Neural cell (in vitro differentiated cells): ENCODE data around the gene NT5DC4. TPM values are rescaled to one million over a fixed set of nuclear protein-coding genes. Genes with fewer than 3 reads are reported as not detected.

ENCODE experiments used
- H2AFZ ChIP-seq: fragments of 200-600, 300-800 bp; sonication (generic), shearing (Covaris generic); 2 replicates; pipeline ENCODE4 v1.6.0; 2014; ENCODE audit warnings: low read depth, mild to moderate bottlenecking, antibody characterized with exemption, low read length, moderate library complexity
- H3F3A ChIP-seq: fragments of 200-600 bp; shearing (Covaris generic); 2 replicates; pipeline ENCODE4 v1.6.1; 2016; ENCODE audit warnings: mild to moderate bottlenecking, moderate library complexity, mixed read lengths, antibody characterized with exemption, low read length; ENCODE audit not compliant: insufficient read depth, poor library complexity, severe bottlenecking
- H3K27ac ChIP-seq: fragments of 200-600, 300-800 bp; sonication (generic), shearing (Covaris generic); 2 replicates; pipeline ENCODE4 v1.5.1; 2014; ENCODE audit warnings: mild to moderate bottlenecking, low read length, moderate library complexity
- H3K27me3 ChIP-seq: fragments of 300-800, 200-600 bp; sonication (generic), shearing (Covaris generic); 2 replicates; pipeline ENCODE4 v1.6.0; 2014; ENCODE audit warnings: mild to moderate bottlenecking, low read depth, low read length, moderate library complexity; ENCODE audit not compliant: insufficient read depth
- H3K36me3 ChIP-seq: fragments of 300-800, 200-600 bp; sonication (generic), shearing (Covaris generic); 2 replicates; pipeline ENCODE4 v1.5.1; 2014; ENCODE audit warnings: mild to moderate bottlenecking, antibody characterized with exemption, low read length, moderate library complexity; ENCODE audit not compliant: insufficient read depth
- H3K4me2 ChIP-seq: fragments of 300-800, 200-600 bp; sonication (generic), shearing (Covaris generic); 2 replicates; pipeline ENCODE4 v1.6.0; 2014; ENCODE audit warnings: mild to moderate bottlenecking, low read length
- H3K4me3 ChIP-seq: fragments of 300-800, 200-600 bp; sonication (generic), shearing (Covaris generic); 2 replicates; pipeline ENCODE4 v1.5.1; 2014; ENCODE audit warnings: mild to moderate bottlenecking, low read length, moderate library complexity
- H3K79me2 ChIP-seq: fragments of 200-600 bp; shearing (Covaris generic); replicated peaks from 2 replicates; pipeline ENCODE4 v1.6.0; 2014; ENCODE audit warnings: mild to moderate bottlenecking, low read length, moderate library complexity; ENCODE audit not compliant: insufficient read depth
- H3K9ac ChIP-seq: fragments of 300-800, 200-600 bp; sonication (generic), shearing (Covaris generic); 2 replicates; pipeline ENCODE4 v1.6.1; 2016; ENCODE audit warnings: mild to moderate bottlenecking, low read length, mixed read lengths
- H3K9me2 ChIP-seq: fragments of 200-600 bp; shearing (Covaris generic); 2 replicates; pipeline ENCODE4 v1.6.1; 2016; ENCODE audit warnings: mild to moderate bottlenecking, low read length, mixed read lengths; ENCODE audit not compliant: insufficient read depth
- H3K9me3 ChIP-seq: fragments of 200-600, 300-800 bp; sonication (generic), shearing (Covaris generic); 2 replicates; pipeline ENCODE4 v1.6.1; 2016; ENCODE audit warnings: mild to moderate bottlenecking, mixed run types, low read length, moderate library complexity, mixed read lengths
- H4K20me1 ChIP-seq: fragments of 200-600 bp; shearing (Covaris generic); 2 replicates; pipeline ENCODE4 v1.6.1; 2016; ENCODE audit warnings: mild to moderate bottlenecking, mixed run types; ENCODE audit not compliant: insufficient read depth
- EP300 ChIP-seq: fragments of 450-650 bp; conservative IDR thresholded peaks from 2 replicates; pipeline ENCODE4 v1.6.1; 2014; ENCODE audit warnings: antibody characterized with exemption, mild to moderate bottlenecking, moderate library complexity; ENCODE audit not compliant: poor library complexity, severe bottlenecking
- EZH2 ChIP-seq: fragments of 200-600, 300-800 bp; shearing (Covaris generic), sonication (generic); IDR thresholded peaks from 2 replicates; pipeline ENCODE4 v1.6.1; 2014; ENCODE audit warnings: antibody characterized with exemption, low read length, borderline replicate concordance, mild to moderate bottlenecking; ENCODE audit not compliant: insufficient read depth, poor library complexity, severe bottlenecking
- MXI1 ChIP-seq: fragments of 450-650 bp; conservative IDR thresholded peaks from 2 replicates; pipeline ENCODE4 v1.6.1; 2014; ENCODE audit warnings: antibody characterized with exemption, mild to moderate bottlenecking; ENCODE audit not compliant: poor library complexity, severe bottlenecking
- POLR2AphosphoS5 ChIP-seq: IDR thresholded peaks from 2 replicates; pipeline ENCODE4 v1.6.1; 2012
- RAD21 ChIP-seq: fragments of 450-650 bp; conservative IDR thresholded peaks from 2 replicates; pipeline ENCODE4 v1.6.1; 2014; ENCODE audit warnings: antibody characterized with exemption, mild to moderate bottlenecking, moderate library complexity
- TAF1 ChIP-seq: IDR thresholded peaks from 2 replicates; pipeline ENCODE4 v1.6.1; 2012; ENCODE audit warnings: low read depth
- polyA plus RNA-seq: library from polyadenylated mRNA; depleted of rRNA; stranded (reverse); fragments of >200 nt; gene quantifications from 2 replicates; pipeline ENCODE4 v1.2.3, GENCODE V29; 2014
- TF ChIP-seq, protein P1 (sequence below): fragments of 450-650 bp; IDR thresholded peaks from 2 replicates; pipeline ENCODE4 v1.5.1; 2014; ENCODE audit warnings: antibody characterized with exemption, mild to moderate bottlenecking, moderate library complexity; ENCODE audit not compliant: poor library complexity, severe bottlenecking
- TF ChIP-seq, protein P2 (sequence below): IDR thresholded peaks from 2 replicates; pipeline ENCODE4 v1.6.1; 2012; ENCODE audit warnings: borderline replicate concordance

The NT5DC4 gene
- polyA plus RNA-seq, 1 donor from 2014 or later: not detected

DNA sequence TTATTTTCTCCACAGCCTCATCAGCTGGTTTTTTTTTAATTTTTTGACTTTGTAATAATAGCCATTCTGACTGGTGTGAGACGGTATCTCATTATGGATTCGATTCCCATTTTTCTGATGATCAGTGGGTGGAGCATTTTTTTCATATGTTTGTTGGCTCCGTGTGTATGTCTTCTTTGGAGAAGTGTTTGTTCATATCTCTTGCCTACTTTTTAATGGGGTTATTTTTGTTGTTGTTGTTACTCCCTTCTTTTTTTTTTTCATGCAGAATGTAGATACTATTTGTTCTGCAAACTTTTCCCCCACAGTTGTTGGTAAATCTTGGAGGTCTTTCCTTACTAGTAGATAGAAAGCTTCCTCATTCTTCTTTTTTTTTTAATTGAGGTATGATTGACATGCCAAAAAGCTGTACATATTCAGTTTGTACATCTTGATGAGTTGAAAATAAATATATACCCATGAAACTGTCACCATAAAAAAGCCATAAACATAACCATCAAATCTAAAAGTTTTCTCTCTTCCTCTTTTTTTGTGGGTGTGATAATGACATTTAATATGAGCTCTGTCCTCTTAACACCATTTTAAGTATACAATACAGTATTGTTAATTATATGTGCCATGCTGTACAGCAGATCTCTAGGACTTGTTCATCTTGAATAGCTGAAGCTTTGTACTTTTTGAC is 21.8 kb upstream of the NT5DC4 start:
- TF ChIP-seq RAD21: no peak
- TF ChIP-seq MXI1: no peak
- TF ChIP-seq, protein P1, sequence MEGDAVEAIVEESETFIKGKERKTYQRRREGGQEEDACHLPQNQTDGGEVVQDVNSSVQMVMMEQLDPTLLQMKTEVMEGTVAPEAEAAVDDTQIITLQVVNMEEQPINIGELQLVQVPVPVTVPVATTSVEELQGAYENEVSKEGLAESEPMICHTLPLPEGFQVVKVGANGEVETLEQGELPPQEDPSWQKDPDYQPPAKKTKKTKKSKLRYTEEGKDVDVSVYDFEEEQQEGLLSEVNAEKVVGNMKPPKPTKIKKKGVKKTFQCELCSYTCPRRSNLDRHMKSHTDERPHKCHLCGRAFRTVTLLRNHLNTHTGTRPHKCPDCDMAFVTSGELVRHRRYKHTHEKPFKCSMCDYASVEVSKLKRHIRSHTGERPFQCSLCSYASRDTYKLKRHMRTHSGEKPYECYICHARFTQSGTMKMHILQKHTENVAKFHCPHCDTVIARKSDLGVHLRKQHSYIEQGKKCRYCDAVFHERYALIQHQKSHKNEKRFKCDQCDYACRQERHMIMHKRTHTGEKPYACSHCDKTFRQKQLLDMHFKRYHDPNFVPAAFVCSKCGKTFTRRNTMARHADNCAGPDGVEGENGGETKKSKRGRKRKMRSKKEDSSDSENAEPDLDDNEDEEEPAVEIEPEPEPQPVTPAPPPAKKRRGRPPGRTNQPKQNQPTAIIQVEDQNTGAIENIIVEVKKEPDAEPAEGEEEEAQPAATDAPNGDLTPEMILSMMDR: no peak
- H3K79me2 ChIP-seq: no peaks in the 10 kb centered on the region
- no peak overlapping the region for H3K4me3 ChIP-seq
- no peaks in the 10 kb centered on the region for H3K9me2 ChIP-seq
- no peak overlapping the region for H3K27ac ChIP-seq
- no peaks in the 10 kb centered on the region for H3K27me3 ChIP-seq
- no peaks in the 10 kb centered on the region for H3K9me3 ChIP-seq
- no peak overlapping the region for H3K9ac ChIP-seq
- no peaks in the 10 kb centered on the region for H3F3A ChIP-seq
- H2AFZ ChIP-seq: no peak overlapping the region
- no peaks in the 10 kb centered on the region for H4K20me1 ChIP-seq
- H3K36me3 ChIP-seq: no peaks in the 10 kb centered on the region
- H3K4me2 ChIP-seq: no peak overlapping the region

DNA sequence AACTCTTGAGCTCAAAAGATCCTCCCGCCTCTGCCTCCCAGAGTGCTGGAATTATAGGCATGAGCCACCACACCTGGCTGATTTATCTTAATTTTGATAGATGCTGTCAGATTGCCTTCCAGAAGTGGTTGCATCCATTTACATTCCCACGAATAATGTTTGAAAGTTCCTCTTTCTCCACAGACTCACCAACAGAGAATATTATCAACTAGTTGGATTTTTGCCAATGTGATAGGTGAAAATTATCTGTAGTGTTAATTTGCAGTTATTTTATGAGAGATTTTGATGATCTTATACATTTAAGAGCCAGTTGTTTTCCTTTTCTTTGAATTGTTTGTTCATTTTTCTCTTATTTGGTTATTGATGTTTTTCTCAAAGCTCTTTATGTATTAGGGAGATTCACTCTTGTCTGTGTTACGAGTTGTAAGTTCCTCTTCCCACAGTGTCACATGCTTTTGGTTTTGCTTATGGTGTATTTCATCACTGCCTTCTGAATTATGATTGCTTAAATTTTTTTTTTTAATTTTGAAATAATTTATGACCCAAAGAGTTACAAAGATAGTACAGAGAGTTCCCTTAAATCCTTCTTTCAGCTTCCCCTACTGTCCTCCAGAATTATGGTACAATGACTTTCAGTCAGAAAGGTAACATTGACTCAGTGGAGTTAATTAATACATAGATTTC is 20.7 kb upstream of the NT5DC4 start:
- no peaks in the 10 kb centered on the region for H3K27me3 ChIP-seq
- TF ChIP-seq MXI1: no peak
- no peak for TF ChIP-seq RAD21
- no peak for TF ChIP-seq POLR2AphosphoS5
- TF ChIP-seq, protein P1: no peak
- TF ChIP-seq, protein P2, sequence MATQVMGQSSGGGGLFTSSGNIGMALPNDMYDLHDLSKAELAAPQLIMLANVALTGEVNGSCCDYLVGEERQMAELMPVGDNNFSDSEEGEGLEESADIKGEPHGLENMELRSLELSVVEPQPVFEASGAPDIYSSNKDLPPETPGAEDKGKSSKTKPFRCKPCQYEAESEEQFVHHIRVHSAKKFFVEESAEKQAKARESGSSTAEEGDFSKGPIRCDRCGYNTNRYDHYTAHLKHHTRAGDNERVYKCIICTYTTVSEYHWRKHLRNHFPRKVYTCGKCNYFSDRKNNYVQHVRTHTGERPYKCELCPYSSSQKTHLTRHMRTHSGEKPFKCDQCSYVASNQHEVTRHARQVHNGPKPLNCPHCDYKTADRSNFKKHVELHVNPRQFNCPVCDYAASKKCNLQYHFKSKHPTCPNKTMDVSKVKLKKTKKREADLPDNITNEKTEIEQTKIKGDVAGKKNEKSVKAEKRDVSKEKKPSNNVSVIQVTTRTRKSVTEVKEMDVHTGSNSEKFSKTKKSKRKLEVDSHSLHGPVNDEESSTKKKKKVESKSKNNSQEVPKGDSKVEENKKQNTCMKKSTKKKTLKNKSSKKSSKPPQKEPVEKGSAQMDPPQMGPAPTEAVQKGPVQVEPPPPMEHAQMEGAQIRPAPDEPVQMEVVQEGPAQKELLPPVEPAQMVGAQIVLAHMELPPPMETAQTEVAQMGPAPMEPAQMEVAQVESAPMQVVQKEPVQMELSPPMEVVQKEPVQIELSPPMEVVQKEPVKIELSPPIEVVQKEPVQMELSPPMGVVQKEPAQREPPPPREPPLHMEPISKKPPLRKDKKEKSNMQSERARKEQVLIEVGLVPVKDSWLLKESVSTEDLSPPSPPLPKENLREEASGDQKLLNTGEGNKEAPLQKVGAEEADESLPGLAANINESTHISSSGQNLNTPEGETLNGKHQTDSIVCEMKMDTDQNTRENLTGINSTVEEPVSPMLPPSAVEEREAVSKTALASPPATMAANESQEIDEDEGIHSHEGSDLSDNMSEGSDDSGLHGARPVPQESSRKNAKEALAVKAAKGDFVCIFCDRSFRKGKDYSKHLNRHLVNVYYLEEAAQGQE: no peak
- TF ChIP-seq EZH2: no peak
- TF ChIP-seq TAF1: no peak
- no peak for TF ChIP-seq EP300
- no peak overlapping the region for H3K9ac ChIP-seq
- H3K36me3 ChIP-seq: no peaks in the 10 kb centered on the region
- H4K20me1 ChIP-seq: no peaks in the 10 kb centered on the region
- no peak overlapping the region for H3K4me3 ChIP-seq
- no peaks in the 10 kb centered on the region for H3K79me2 ChIP-seq
- H3K27ac ChIP-seq: no peak overlapping the region
- H3K4me2 ChIP-seq: no peak overlapping the region
- no peaks in the 10 kb centered on the region for H3K9me2 ChIP-seq
- no peaks in the 10 kb centered on the region for H3F3A ChIP-seq
- H2AFZ ChIP-seq: no peak overlapping the region
- H3K9me3 ChIP-seq: no peaks in the 10 kb centered on the region
